ENCODE measurements around the gene MAMDC2. TPM values are rescaled to one million over a fixed set of nuclear protein-coding genes. Genes with fewer than 3 reads are reported as not detected.

The MAMDC2 gene
- total and polyA plus RNA-seq, 2 of the 4 experiments (the other 2 are of a cell fraction) = 5.0 to 5.2 TPM

GRCh38 chr9:69996967-69997366 is 46.7 kb upstream of the MAMDC2 start:
- no peak overlapping the region for H3K56ac ChIP-seq (ENCODE audit: extremely low read depth, insufficient read depth, low read length)
- no CpG with 5 or more reads among the region's 2 CpGs for WGBS, 2 experiments (ENCODE audit: extremely low coverage in 2 of 2, insufficient read length in 1 of 2)
- H3K4me1 ChIP-seq (ENCODE audit: control insufficient read depth, insufficient read depth, low read length) = peaks cover 1% of the 10 kb centered on the region; the same call in 1 of the 2 replicates
- H3K9ac ChIP-seq (ENCODE audit: low read depth, low read length) = no peak overlapping the region
- H3K4me2 ChIP-seq (ENCODE audit: low read depth, low read length) = no peak overlapping the region
- no peak overlapping the region for H3K4me3 ChIP-seq (ENCODE audit: insufficient read depth, low read depth, low read length)
- dilution Hi-C loops (cut with HindIII; ENCODE audit: low sequenced_read_pairs, unreplicated experiment) = no loop called here
- BruUV-seq (replicated peaks) = no TSS peak
- no peak overlapping the region for H3K14ac ChIP-seq (replicated peaks; ENCODE audit: low read depth, low read length)
- no peaks in the 10 kb centered on the region for H3K9me3 ChIP-seq (ENCODE audit: control insufficient read depth, insufficient read depth, low read length)
- H3K4ac ChIP-seq (ENCODE audit: low read depth, low read length) = no peak overlapping the region
- H3K79me1 ChIP-seq (ENCODE audit: low read depth in 1 of 2, low read length in 2 of 2) = no peaks in the 10 kb centered on the region
- POLR2A ChIA-PET (ENCODE audit: unreplicated experiment) = no interaction called here
- DNase-seq (no peak), ATAC-seq (ENCODE audit: low read depth) (peak; percentile 51)
- H2BK20ac ChIP-seq (ENCODE audit: low read depth, low read length) = no peak overlapping the region
- H2BK120ac ChIP-seq (ENCODE audit: low read depth, low read length) = no peak overlapping the region
- H3K36me3 ChIP-seq (ENCODE audit: control insufficient read depth, insufficient read depth, low read length) = no peaks in the 10 kb centered on the region
- H2AK9ac ChIP-seq (replicated peaks; ENCODE audit: low read depth, low read length, poor library complexity) = no peak overlapping the region
- H2AK5ac ChIP-seq (ENCODE audit: low read depth, low read length) = no peak overlapping the region
- CTCF ChIA-PET = no interaction called here
- in situ Hi-C loops (cut with MboI; ENCODE audit: low sequenced_read_pairs) = no loop called here
- H2BK15ac ChIP-seq (ENCODE audit: low read depth, low read length) = no peak overlapping the region
- H3K27ac ChIP-seq (ENCODE audit: insufficient read depth, low read length) = no peak overlapping the region
- no peak overlapping the region for H4K5ac ChIP-seq (ENCODE audit: low read depth, low read length)
- TF ChIP-seq RFX5 (IDR thresholded peaks at IDR 0.05; ENCODE audit: low read depth, low read length) (no peak), ELK1 (IDR thresholded peaks at IDR 0.05; ENCODE audit: borderline replicate concordance, low read depth, low read length) (no peak), FOS (IDR thresholded peaks at IDR 0.05; ENCODE audit: low read depth, low read length) (no peak), POLR2A (IDR thresholded peaks at IDR 0.05; ENCODE audit: low read depth, low read length) (no peak), CHD1 (IDR thresholded peaks at IDR 0.05; ENCODE audit: low read depth, low read length) (no peak), BHLHE40 (IDR thresholded peaks at IDR 0.05; ENCODE audit: low read depth, low read length) (no peak), RAD21 (IDR thresholded peaks at IDR 0.05; ENCODE audit: low read length) (no peak), MXI1 (IDR thresholded peaks at IDR 0.05; ENCODE audit: borderline replicate concordance, low read depth, low read length) (no peak), RCOR1 (IDR thresholded peaks at IDR 0.05; ENCODE audit: insufficient replicate concordance, low read length) (no peak), CTCF (conservative IDR thresholded peaks at IDR 0.05; ENCODE audit: low read depth, low read length) (no peak), CEBPB (IDR thresholded peaks at IDR 0.05; ENCODE audit: low read depth, low read length) (no peak), MAFK (IDR thresholded peaks at IDR 0.05; ENCODE audit: low read depth, low read length) (no peak), MAZ (IDR thresholded peaks at IDR 0.05; ENCODE audit: borderline replicate concordance, low read depth, low read length) (no peak), USF2 (IDR thresholded peaks at IDR 0.05; ENCODE audit: low read depth, low read length) (no peak), NFE2L2 (IDR thresholded peaks at IDR 0.05; ENCODE audit: low read depth, low read length) (no peak), SMC3 (IDR thresholded peaks at IDR 0.05; ENCODE audit: low read depth, low read length) (no peak)
- H3K23ac ChIP-seq (ENCODE audit: low read depth, low read length) = no peak overlapping the region
- H4K91ac ChIP-seq (ENCODE audit: insufficient read depth, low read depth, low read length) = no peak overlapping the region
- H4K20me1 ChIP-seq (ENCODE audit: insufficient read depth, low read length) = no peaks in the 10 kb centered on the region
- no peak overlapping the region for H3K18ac ChIP-seq (ENCODE audit: low read depth, low read length)
- intact Hi-C loops (cut with micrococcal nuclease) = no loop called here
- H4K8ac ChIP-seq (ENCODE audit: low read depth in 2 of 2, low read length in 2 of 2) = no peak overlapping the region
- H3K9me1 ChIP-seq (ENCODE audit: insufficient read depth, low read length) = no peaks in the 10 kb centered on the region
- no peak overlapping the region for H2AFZ ChIP-seq (replicated peaks; ENCODE audit: low read length, poor library complexity)
- H3K27me3 ChIP-seq (ENCODE audit: control insufficient read depth, insufficient read depth, low read length) = no peaks in the 10 kb centered on the region; the same call in 1 of the 2 replicates
- no peak overlapping the region for H2BK5ac ChIP-seq (ENCODE audit: low read depth, low read length, poor library complexity, severe bottlenecking)

Measured in IMR-90 (cell line).